HG03175 (cell line): ENCODE results near the gene PSORS1C1.
"Not testable (repeated sequence)": the region's sequence is repeated elsewhere in the genome, so short reads cannot be mapped to it uniquely, and the experiment has no call there.

Source experiments
- ATAC-seq: cut with Tn5 transposase; IDR thresholded peaks from one replicate; pipeline ENCODE4 v1.9.1; 2021; ENCODE audit warnings: mild to moderate bottlenecking, moderate library complexity; ENCODE audit not compliant: unreplicated experiment

PSORS1C1 gene

GRCh38 chr6:31114541-31114878 is at the start of gene PSORS1C1:
Gene PSORS1C1 (plus strand): TSS chr6:31114800. CDS start chr6:31129633, 14,833 bp downstream.
- ATAC-seq = no peak

- no peak for ATAC-seq
Observed at GRCh38 chr6:31065556-31065955, 49.0 kb upstream of the PSORS1C1 start.

GRCh38 chr6:31067028-31067427 is 47.6 kb upstream of the PSORS1C1 start:
- not testable (repeated sequence) for ATAC-seq

GRCh38 chr6:31067891-31068668 is 46.5 kb upstream of the PSORS1C1 start:
- ATAC-seq = not testable (repeated sequence)

GRCh38 chr6:31068669-31069340 is 45.8 kb upstream of the PSORS1C1 start:
- no peak for ATAC-seq

- no peak for ATAC-seq
Observed at GRCh38 chr6:31070711-31071197, 43.8 kb upstream of the PSORS1C1 start.

GRCh38 chr6:31074401-31074800 is 40.2 kb upstream of the PSORS1C1 start:
- ATAC-seq = no peak

GRCh38 chr6:31075528-31075927 is 39.1 kb upstream of the PSORS1C1 start:
- ATAC-seq = no peak

GRCh38 chr6:31076611-31077010 is 38.0 kb upstream of the PSORS1C1 start:
- no peak for ATAC-seq

GRCh38 chr6:31079656-31080261 is 34.8 kb upstream of the PSORS1C1 start:
- ATAC-seq = no peak

GRCh38 chr6:31081872-31082271 is 32.7 kb upstream of the PSORS1C1 start:
- no peak for ATAC-seq

GRCh38 chr6:31083742-31084354 is 30.8 kb upstream of the PSORS1C1 start:
- no peak for ATAC-seq

- ATAC-seq = no peak
Observed at GRCh38 chr6:31086788-31087440, 27.7 kb upstream of the PSORS1C1 start.

GRCh38 chr6:31087494-31088089 is 27.0 kb upstream of the PSORS1C1 start:
- no peak for ATAC-seq

- ATAC-seq = no peak
Observed at GRCh38 chr6:31090275-31090972, 24.2 kb upstream of the PSORS1C1 start.

- no peak for ATAC-seq
Observed at GRCh38 chr6:31090973-31091364, 23.6 kb upstream of the PSORS1C1 start.

GRCh38 chr6:31091680-31092079 is 22.9 kb upstream of the PSORS1C1 start:
- no peak for ATAC-seq

GRCh38 chr6:31092238-31092637 is 22.4 kb upstream of the PSORS1C1 start:
- no peak for ATAC-seq

GRCh38 chr6:31092769-31093505 is 21.7 kb upstream of the PSORS1C1 start:
- ATAC-seq = no peak
